GM19099 (cell line): Measurements from ENCODE around the gene TMEM161A.

Experiments used
- POLR2A ChIP-seq: IDR thresholded peaks from 3 replicates; pipeline ENCODE4 v1.6.1; 2011; ENCODE audit warnings: low read depth; ENCODE audit not compliant: insufficient read length; ENCODE audit errors: extremely low read depth

Gene TMEM161A

GRCh38 chr19:19138109-19138981 lies at the start of gene TMEM161A:
Gene TMEM161A (minus strand): TSS chr19:19138478. CDS start chr19:19138428, 50 bp downstream.
- peak; percentile 78 for TF ChIP-seq POLR2A

GRCh38 chr19:19186742-19187141 lies 48.5 kb upstream of the TMEM161A start:
- TF ChIP-seq POLR2A, result no peak

GRCh38 chr19:19185853-19186740 lies 47.8 kb upstream of the TMEM161A start:
- TF ChIP-seq POLR2A, result no peak

GRCh38 chr19:19181488-19181998 lies 43.3 kb upstream of the TMEM161A start:
- no peak for TF ChIP-seq POLR2A

GRCh38 chr19:19179548-19180441 lies 41.5 kb upstream of the TMEM161A start:
- TF ChIP-seq POLR2A, result no peak

GRCh38 chr19:19176950-19177349 lies 38.7 kb upstream of the TMEM161A start:
- no peak for TF ChIP-seq POLR2A

- no peak for TF ChIP-seq POLR2A
Observed at GRCh38 chr19:19171821-19172532, 33.7 kb upstream of the TMEM161A start.

GRCh38 chr19:19170873-19171672 lies 32.8 kb upstream of the TMEM161A start:
- TF ChIP-seq POLR2A, result no peak

GRCh38 chr19:19170053-19170872 lies 32.0 kb upstream of the TMEM161A start, which contains the start of gene MEF2B:
Gene MEF2B (minus strand): TSS chr19:19170263. CDS start chr19:19150735, 19,528 bp downstream.
- TF ChIP-seq POLR2A, result peak; percentile 95

- no peak for TF ChIP-seq POLR2A
Observed at GRCh38 chr19:19169236-19170052, 31.2 kb upstream of the TMEM161A start.

- TF ChIP-seq POLR2A, result peak; percentile 45
Observed at GRCh38 chr19:19167612-19168011, 29.3 kb upstream of the TMEM161A start.

- TF ChIP-seq POLR2A, result no peak
Observed at GRCh38 chr19:19165396-19165795, 27.1 kb upstream of the TMEM161A start.

- TF ChIP-seq POLR2A, result no peak
Observed at GRCh38 chr19:19162495-19162894, 24.2 kb upstream of the TMEM161A start.
